GM21717 (cell line): ENCODE data around the gene RAI2.
"Not testable (repeated sequence)": the region's sequence is repeated elsewhere in the genome, so short reads cannot be mapped to it uniquely, and the experiment has no call there.

Source experiments
- ATAC-seq: cut with Tn5 transposase; IDR thresholded peaks from one replicate; pipeline ENCODE4 v1.9.1; 2021; ENCODE audit warnings: mild to moderate bottlenecking, moderate library complexity; ENCODE audit not compliant: unreplicated experiment

Gene RAI2

GRCh38 chrX:17787557-17787956 is 73.5 kb downstream of the RAI2 start:
- ATAC-seq = no peak

GRCh38 chrX:17786554-17787347 is 74.3 kb downstream of the RAI2 start:
- ATAC-seq = not testable (repeated sequence)

GRCh38 chrX:17779434-17779833 is 81.7 kb downstream of the RAI2 start:
- ATAC-seq = no peak

GRCh38 chrX:17778997-17779396 is 82.1 kb downstream of the RAI2 start:
- no peak for ATAC-seq

GRCh38 chrX:17774053-17774452 is 87.0 kb downstream of the RAI2 start:
- no peak for ATAC-seq

- ATAC-seq = no peak
These were observed 87.7 kb downstream of the RAI2 start for GRCh38 chrX:17773221-17773876.

GRCh38 chrX:17769701-17770269 is 91.3 kb downstream of the RAI2 start:
- no peak for ATAC-seq

GRCh38 chrX:17768997-17769396 is 92.1 kb downstream of the RAI2 start:
- no peak for ATAC-seq

GRCh38 chrX:17767734-17768133 is 93.4 kb downstream of the RAI2 start:
- ATAC-seq = no peak

- no peak for ATAC-seq
These were observed 101.1 kb downstream of the RAI2 start for GRCh38 chrX:17759990-17760389.

GRCh38 chrX:17758382-17758781 is 102.7 kb downstream of the RAI2 start:
- peak; percentile 73 for ATAC-seq

- ATAC-seq = no peak
These were observed 110.7 kb downstream of the RAI2 start for GRCh38 chrX:17750436-17750835.
